ENCODE data around the gene GALNT7.

- TF ChIP-seq RXRA (CRISPR knock-in tag; IDR thresholded peaks at IDR 0.05) (no peak), ELF4 (CRISPR knock-in tag; IDR thresholded peaks at IDR 0.05; ENCODE audit: borderline replicate concordance) (no peak), FOXO1 (CRISPR knock-in tag; IDR thresholded peaks at IDR 0.05) (no peak), EZH2 (conservative IDR thresholded peaks at IDR 0.05; ENCODE audit: low read depth, low read length) (no peak), RNF219 (CRISPR knock-in tag; IDR thresholded peaks at IDR 0.05) (no peak), CHD2 (IDR thresholded peaks at IDR 0.05; ENCODE audit: low read depth, low read length) (no peak), HDAC6 (IDR thresholded peaks at IDR 0.05; ENCODE audit: low read depth, low read length) (no peak), SAFB2 (CRISPR knock-in tag; IDR thresholded peaks at IDR 0.05; ENCODE audit: borderline replicate concordance, low read depth) (no peak), POLR2AphosphoS5 (IDR thresholded peaks at IDR 0.05; ENCODE audit: low read depth, low read length) (no peak), ZBTB34 (CRISPR knock-in tag; IDR thresholded peaks at IDR 0.05) (no peak), RAD21 (CRISPR knock-in tag; IDR thresholded peaks at IDR 0.05) (no peak), POLR2A (IDR thresholded peaks at IDR 0.05; ENCODE audit: insufficient read depth in 1 of 2, low read depth in 2 of 2, low read length in 2 of 2) (no peak), FOSL1 (CRISPR knock-in tag; IDR thresholded peaks at IDR 0.05; ENCODE audit: borderline replicate concordance) (no peak)
- TF ChIP-seq, protein P1, sequence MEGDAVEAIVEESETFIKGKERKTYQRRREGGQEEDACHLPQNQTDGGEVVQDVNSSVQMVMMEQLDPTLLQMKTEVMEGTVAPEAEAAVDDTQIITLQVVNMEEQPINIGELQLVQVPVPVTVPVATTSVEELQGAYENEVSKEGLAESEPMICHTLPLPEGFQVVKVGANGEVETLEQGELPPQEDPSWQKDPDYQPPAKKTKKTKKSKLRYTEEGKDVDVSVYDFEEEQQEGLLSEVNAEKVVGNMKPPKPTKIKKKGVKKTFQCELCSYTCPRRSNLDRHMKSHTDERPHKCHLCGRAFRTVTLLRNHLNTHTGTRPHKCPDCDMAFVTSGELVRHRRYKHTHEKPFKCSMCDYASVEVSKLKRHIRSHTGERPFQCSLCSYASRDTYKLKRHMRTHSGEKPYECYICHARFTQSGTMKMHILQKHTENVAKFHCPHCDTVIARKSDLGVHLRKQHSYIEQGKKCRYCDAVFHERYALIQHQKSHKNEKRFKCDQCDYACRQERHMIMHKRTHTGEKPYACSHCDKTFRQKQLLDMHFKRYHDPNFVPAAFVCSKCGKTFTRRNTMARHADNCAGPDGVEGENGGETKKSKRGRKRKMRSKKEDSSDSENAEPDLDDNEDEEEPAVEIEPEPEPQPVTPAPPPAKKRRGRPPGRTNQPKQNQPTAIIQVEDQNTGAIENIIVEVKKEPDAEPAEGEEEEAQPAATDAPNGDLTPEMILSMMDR (CRISPR knock-in tag; IDR thresholded peaks at IDR 0.05) = no peak
Observed at GRCh38 chr4:173237762-173238161, 69.2 kb downstream of the GALNT7 start.

Measured in HepG2 (cell line).